Ramos (cell line): ENCODE results near the gene P2RX3.
"Not testable (repeated sequence)": the region's sequence is repeated elsewhere in the genome, so short reads cannot be mapped to it uniquely, and the experiment has no call there.

Experiments used
- in situ Hi-C: fragments of 300-500 bp; cut with MboI; formaldehyde crosslinking; loops from one replicate; pipeline ENCODE4 v1.14.3; 2022; ENCODE audit warnings: low sequenced_read_pairs; ENCODE audit not compliant: unreplicated experiment

Gene P2RX3

DNA sequence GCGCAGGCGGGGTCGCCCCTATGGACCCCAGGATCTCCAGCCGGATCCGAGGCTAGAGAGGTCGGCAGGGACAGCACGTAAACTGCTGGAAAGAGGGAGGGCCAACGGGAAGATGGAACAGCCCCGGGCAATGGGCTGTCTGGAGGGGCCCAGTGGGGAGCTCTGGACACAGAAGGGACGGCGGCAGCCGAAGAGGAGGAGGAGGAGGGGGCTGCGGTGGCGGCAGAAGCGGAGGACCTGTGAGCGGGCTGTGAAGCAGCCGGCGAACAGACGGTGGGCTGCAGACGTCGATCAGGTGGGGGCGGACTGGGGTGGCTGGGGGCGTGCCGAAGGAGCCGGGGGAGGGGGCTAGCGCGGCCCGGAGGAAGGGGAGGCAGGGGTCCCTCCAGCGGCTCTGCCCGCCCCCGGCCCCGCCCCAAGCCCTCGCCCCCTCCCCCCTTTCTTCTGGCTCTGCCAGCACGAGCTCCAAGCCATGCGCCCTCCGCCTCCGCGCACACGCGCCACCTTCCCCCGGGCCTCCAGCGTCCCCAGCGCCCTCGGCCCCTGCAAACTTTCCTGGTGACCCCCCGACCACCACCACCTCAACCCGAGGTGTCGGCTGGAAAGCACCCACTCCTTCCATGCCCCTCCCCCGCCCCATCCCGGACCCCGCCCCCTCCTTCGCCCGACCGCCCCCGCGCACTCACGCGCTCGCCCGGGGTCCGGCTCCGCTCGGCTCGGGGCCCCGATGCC lies 13.8 kb upstream of the P2RX3 start:
- in situ Hi-C loops, result no loop called here

- in situ Hi-C loops, result no loop called here
Observed at GRCh38 chr11:57324886-57325734, 13.0 kb upstream of the P2RX3 start, which contains the start of gene TNKS1BP1. Gene TNKS1BP1, minus strand, starts transcription at chr11:57324952. Its CDS starts 3,067 bp downstream, at chr11:57321885.

- in situ Hi-C loops, result no loop called here
Observed at GRCh38 chr11:57325735-57326048, 12.5 kb upstream of the P2RX3 start.

DNA sequence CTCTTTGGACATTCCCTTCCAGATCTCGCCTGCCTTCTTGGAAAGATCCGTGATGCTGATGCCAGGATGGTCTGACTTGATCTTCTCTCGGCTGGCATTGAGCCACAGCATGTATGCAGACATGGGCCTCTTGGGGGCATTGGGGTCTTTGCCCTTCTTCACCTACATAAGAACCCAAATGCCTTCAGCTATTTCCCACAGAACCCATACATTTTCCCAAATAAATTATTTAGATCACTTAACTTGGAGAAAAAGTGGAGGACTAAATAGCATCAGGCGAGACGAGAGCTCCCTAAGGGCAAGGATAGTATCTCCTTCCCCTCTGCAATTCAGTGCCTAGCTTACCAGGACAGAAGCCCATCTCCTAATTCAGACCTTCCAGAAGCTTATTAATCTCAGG lies 10.4 kb upstream of the P2RX3 start:
- in situ Hi-C loops, result no loop called here

DNA sequence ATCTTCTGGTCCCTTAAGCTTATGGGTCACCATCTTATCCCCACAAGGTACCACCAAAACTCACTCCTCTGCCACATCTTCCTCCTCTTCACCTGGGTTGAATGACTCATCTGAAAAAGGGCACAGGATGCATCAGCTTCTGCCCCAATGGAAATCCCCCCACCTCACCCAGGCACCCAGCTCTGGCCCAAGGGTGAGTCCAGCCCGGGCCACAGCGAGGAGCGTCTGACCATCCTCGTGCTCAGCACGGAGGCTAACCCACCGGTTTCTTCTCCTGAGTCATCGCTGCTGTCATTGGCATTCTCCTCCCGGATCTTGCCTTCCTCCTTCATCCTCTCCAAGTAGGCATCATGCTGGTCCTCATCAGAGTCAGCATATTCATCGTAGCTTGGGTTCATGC lies 8.1 kb upstream of the P2RX3 start:
- in situ Hi-C loops, result no loop called here

DNA sequence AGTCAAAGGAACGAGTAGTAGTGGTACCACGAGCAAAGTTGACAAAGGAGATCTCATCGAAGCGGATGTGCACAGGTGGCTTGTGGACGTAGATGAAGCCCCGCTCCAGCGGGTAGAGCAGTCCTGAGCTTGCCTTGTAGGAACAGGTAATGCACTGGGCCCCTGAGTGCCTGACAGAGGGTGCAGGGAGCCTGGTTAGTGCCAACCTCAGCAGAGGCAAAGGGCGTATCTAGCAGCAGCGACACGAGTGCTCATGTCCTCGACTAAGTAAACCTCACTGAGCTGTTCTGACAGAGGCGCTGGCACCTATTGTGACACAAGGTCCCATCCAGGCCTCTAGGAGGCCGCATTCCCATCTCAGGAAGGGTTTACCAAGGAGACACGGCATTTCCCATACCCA lies 6.4 kb upstream of the P2RX3 start:
- in situ Hi-C loops, result no loop called here

DNA sequence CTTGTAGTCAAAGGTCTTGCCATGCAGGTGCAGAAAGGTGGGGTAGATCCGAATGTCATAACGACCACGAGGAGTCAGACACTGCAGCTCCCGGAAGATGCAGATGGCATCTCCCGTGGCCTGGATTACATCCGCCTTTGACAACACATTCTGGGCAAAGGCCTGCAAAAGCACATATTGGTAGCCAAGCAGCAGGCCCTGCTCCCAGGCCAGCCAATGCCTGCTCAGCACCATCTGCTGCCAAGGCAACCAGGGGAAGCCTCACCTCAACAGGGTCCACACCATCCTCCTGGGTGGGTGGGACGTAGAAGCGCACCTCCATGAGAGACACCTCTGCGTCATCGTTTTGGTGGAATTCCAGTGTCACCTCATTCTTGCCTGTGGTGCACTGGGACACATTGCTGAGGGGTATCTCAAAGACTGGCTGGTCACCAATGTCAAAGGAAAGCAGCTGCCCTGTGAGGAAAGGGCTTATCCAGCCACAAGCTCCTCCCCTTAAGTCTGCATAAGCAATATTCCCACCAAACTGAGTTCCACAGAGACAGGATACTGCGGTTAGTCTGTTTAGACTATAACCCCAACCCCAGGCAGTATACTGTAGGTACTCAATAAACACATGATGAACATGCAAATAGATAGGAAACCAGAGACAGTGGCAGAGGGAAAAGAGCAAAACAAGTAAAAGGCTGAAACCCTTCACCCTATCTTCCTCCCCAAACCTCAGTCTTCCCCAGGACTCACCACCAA lies 5.3 kb upstream of the P2RX3 start:
- in situ Hi-C loops, result no loop called here

DNA sequence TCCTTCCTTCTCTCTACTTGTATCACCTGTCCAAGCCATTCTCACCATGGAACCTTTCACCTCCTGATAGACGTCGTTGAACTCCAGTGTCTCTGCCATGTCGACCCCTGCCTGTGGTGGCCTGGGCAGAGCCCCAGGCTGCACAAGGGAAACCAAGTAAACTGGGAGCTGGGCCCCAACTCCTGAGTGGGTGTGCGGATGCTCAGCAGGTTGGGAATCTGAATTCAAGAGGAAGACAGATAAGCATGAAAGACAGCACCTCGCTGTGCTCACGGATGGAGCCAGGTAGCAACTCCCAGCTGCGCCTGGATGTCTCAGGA lies 3.2 kb upstream of the P2RX3 start:
- in situ Hi-C loops, result no loop called here

GRCh38 chr11:57335343-57336110 lies 2.6 kb upstream of the P2RX3 start, which contains the start of gene SSRP1:
Gene SSRP1, minus strand, starts transcription at chr11:57335892. Its CDS starts 771 bp downstream, at chr11:57335121.
- in situ Hi-C loops, result no loop called here

GRCh38 chr11:57336111-57336666 lies 2.0 kb upstream of the P2RX3 start:
- in situ Hi-C loops, result no loop called here

- in situ Hi-C loops, result not testable (repeated sequence)
Observed at GRCh38 chr11:57336856-57337255, 1.3 kb upstream of the P2RX3 start.

DNA sequence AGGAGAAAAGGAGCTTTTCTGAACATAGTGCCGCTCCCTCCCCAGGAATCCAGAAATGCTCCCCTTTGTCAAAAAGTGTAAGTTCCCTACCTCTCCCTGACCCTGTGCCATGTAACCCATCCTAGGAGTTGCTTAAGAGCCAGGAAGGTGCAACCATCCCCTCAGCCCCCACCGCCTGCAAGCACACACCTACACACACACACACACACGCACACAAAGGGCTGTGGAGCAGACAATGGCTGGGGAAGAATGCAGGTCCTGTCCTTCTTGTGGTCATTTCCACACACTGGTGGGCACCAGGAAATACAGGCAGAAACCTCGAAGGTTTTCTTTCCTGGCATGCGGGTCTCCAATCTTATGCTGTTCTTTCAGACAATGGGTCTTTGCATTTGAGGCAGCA lies 1.2 kb downstream of the P2RX3 start:
- in situ Hi-C loops, result no loop called here

DNA sequence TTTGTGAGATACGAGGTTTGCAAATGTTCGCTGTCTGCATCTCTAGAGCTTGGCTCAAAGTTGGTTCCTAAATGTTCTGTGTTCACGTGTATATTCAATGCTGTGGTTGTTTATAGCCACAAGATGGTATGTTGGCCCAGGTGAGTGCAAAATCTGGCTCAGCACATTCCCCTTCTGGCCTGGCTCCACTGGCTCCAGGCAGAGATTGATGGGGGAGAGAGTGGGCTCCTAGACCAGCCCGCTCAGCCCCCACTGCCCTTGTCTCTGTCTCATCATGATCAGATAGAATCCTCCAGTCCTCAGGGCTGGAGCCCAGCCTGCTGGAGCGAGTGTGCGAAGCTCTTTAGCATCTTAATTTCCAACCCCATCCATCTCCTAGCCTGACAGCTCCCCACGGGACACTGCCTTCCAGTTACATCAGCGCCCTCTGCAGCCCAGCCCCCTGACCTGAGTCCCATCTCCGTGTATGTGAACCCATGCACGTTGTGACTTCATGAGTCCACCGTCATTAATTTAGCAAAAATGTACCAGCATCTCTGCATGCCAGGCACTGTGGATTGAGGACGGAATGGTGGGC lies 2.0 kb downstream of the P2RX3 start:
- in situ Hi-C loops, result loop anchor here (10.0 kb wide), 1 partner anchor 225 kb away; the partner anchor contains the start of gene UBE2L6

GRCh38 chr11:57341250-57341808 lies 3.2 kb downstream of the P2RX3 start:
- in situ Hi-C loops, result loop anchor here (10.0 kb wide), 1 partner anchor 223 kb away; the partner anchor contains the start of gene UBE2L6

- in situ Hi-C loops, result loop anchor here (10.0 kb wide), 1 partner anchor 222 kb away; the partner anchor contains the start of gene UBE2L6
Observed at GRCh38 chr11:57342702-57343101, 4.5 kb downstream of the P2RX3 start.

DNA sequence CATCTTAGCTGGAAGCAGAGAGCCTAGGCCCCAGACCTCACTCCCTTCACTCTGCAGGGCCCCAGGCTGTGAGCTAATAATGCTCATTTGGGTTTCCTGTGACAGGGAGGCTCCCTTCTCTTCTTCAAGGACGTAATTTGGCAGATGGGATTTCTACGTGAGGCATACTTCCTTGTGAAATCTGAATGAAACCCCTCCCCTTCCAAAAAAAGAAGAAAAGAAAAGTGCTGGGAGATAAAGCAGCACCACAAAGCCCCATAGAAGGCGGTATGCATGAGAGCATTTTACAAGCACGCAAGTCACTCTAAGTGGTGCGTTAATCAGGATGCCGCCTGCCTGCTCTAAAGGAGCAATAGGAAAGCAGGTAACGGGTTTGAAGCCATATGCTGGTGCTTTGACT lies 5.7 kb downstream of the P2RX3 start:
- in situ Hi-C loops, result loop anchor here (10.0 kb wide), 1 partner anchor 221 kb away; the partner anchor contains the start of gene UBE2L6

DNA sequence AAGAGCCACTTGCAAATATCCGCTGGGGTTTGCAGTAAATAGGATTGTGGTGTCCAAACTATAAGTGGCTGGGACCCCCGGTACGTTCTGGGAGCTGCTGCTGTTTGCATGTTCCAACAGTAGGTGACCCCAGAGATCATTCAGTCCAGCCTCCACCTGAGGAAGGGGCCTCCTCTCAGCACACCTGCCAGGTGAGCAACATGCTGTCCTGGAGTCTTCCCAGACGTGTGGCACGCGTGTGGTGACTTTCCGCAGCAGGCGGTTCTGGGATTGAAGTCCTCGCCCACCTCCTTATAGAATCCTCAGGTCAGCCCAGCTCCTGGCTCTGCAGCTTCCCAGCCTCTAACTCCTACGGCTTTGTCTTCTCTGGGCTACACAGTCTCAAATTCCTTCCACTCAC lies 6.7 kb downstream of the P2RX3 start:
- in situ Hi-C loops, result loop anchor here (5.0 to 10.0 kb wide), 2 partner anchors 220 to 297 kb away; partner anchors contain the start of gene UBE2L6

- in situ Hi-C loops, result loop anchor here (5.0 to 10.0 kb wide), 2 partner anchors 219 to 297 kb away; partner anchors contain the start of gene UBE2L6
Observed at GRCh38 chr11:57345555-57346211, 7.5 kb downstream of the P2RX3 start.
